Activated CD4-positive, alpha-beta T cell treated with anti-CD3 and anti-CD28 coated beads for 36 hours (primary cell): Measurements from ENCODE around the gene ATF6. TPM values are rescaled to one million over a fixed set of nuclear protein-coding genes. Genes with fewer than 3 reads are reported as not detected.
"Not testable (repeated sequence)": the region's sequence is repeated elsewhere in the genome, so short reads cannot be mapped to it uniquely, and the experiment has no call there.

Source experiments
- ATAC-seq: fragments of 200-7000 bp; cut with Tn5 transposase; one replicate; pipeline ENCODE4 v1.10.0; 2021; ENCODE audit warnings: mild to moderate bottlenecking, moderate library complexity
- CTCF ChIA-PET: fragments of 350-600 bp; sonication (Branson Sonifier 250); formaldehyde crosslinking; loops from one replicate; lab custom pipeline; 2021; ENCODE audit warnings: antibody characterized with exemption; lab: Charles Lee
- POLR2A ChIA-PET: fragments of 350-600 bp; sonication (Branson Sonifier 250); formaldehyde crosslinking; loops from one replicate; lab custom pipeline; 2021; ENCODE audit warnings: antibody characterized with exemption, inconsistent platforms; lab: Charles Lee
- DNase-seq: peaks from one replicate; pipeline ENCODE4 v3.0.0-alpha.2; 2020
- H3K27ac Mint-ChIP-seq: one replicate; pipeline ENCODE4 v1.8.0; 2021; ENCODE audit warnings: mixed read lengths
- H3K27me3 Mint-ChIP-seq: one replicate; pipeline ENCODE4 v1.8.0; 2021; ENCODE audit warnings: mixed read lengths
- H3K36me3 Mint-ChIP-seq: one replicate; pipeline ENCODE4 v1.8.0; 2021; ENCODE audit warnings: low read depth, mixed read lengths
- H3K4me1 Mint-ChIP-seq: one replicate; pipeline ENCODE4 v1.8.0; 2021; ENCODE audit warnings: mixed read lengths
- H3K4me3 Mint-ChIP-seq: one replicate; pipeline ENCODE4 v1.8.0; 2021; ENCODE audit warnings: mild to moderate bottlenecking, moderate library complexity, mixed read lengths
- H3K9me3 Mint-ChIP-seq: one replicate; pipeline ENCODE4 v1.8.0; 2021; ENCODE audit warnings: low read depth, mixed read lengths
- intact Hi-C, 2 experiments: fragments of 100-400 bp; cut with DNase I in 1 of 2; cut with micrococcal nuclease in 1 of 2; formaldehyde crosslinking; loops; one replicate each; pipeline versions ENCODE4 v1.14.2 to v1.15.1; 2022 to 2024; cut with DNase I, micrococcal nuclease
- total RNA-seq, 2 experiments: library from RNA; stranded (reverse); gene quantifications; one replicate each; pipeline ENCODE4 v1.2.3, GENCODE V29; 2021

ATF6 gene
- total RNA-seq, 2 experiments from 2014 or later: 23.7 to 31.9 TPM

GRCh38 chr1:161832299-161832907, 66.3 kb downstream of the ATF6 start:
- H3K27ac Mint-ChIP-seq, H3K9me3 Mint-ChIP-seq, H3K4me1 Mint-ChIP-seq, DNase-seq, ATAC-seq, H3K4me3 Mint-ChIP-seq, intact Hi-C loops, H3K27me3 Mint-ChIP-seq, POLR2A ChIA-PET: not testable (repeated sequence)
- H3K36me3 Mint-ChIP-seq: peaks cover 50% of the 10 kb centered on the region
- CTCF ChIA-PET: interaction anchor here (0.6 kb wide), 1 partner anchor 96 kb away, joined by 3 read pairs; no protein-coding TSS in a partner anchor

- Mint-ChIP-seq H3K4me1 (peaks cover 6% of the 10 kb centered on the region), H3K4me3 (no peak overlapping the region), H3K27ac (no peak overlapping the region), H3K36me3 (peaks cover 48% of the 10 kb centered on the region), H3K9me3 (peaks cover 5% of the 10 kb centered on the region), H3K27me3 (no peaks in the 10 kb centered on the region)
- intact Hi-C loops: no loop called here
- CTCF ChIA-PET: no interaction called here
- POLR2A ChIA-PET: no interaction called here
- no peak for DNase-seq
- ATAC-seq: no peak
These were observed 68.9 kb downstream of the ATF6 start for GRCh38 chr1:161834967-161835550.

- Mint-ChIP-seq H3K9me3 (peaks cover 5% of the 10 kb centered on the region), H3K36me3 (peaks cover 53% of the 10 kb centered on the region), H3K27me3 (no peaks in the 10 kb centered on the region), H3K4me1 (peaks cover 6% of the 10 kb centered on the region), H3K4me3 (no peak overlapping the region), H3K27ac (no peak overlapping the region)
- intact Hi-C loops: no loop called here
- no peak for ATAC-seq
- DNase-seq: no peak
- POLR2A ChIA-PET: no interaction called here
- CTCF ChIA-PET: no interaction called here
These were observed 69.9 kb downstream of the ATF6 start for GRCh38 chr1:161836018-161836417.

GRCh38 chr1:161838362-161838761, 72.2 kb downstream of the ATF6 start:
- CTCF ChIA-PET: interaction anchor here (0.9 to 1.0 kb wide), 2 partner anchors 10 to 59 kb away, joined by 3 read pairs; no protein-coding TSS in a partner anchor

GRCh38 chr1:161838885-161839284, 72.8 kb downstream of the ATF6 start:
- H3K9me3 Mint-ChIP-seq: no peaks in the 10 kb centered on the region
- ATAC-seq: no peak
- peaks cover 5% of the 10 kb centered on the region for H3K4me1 Mint-ChIP-seq
- no peak overlapping the region for H3K27ac Mint-ChIP-seq
- H3K27me3 Mint-ChIP-seq: no peaks in the 10 kb centered on the region
- peaks cover 58% of the 10 kb centered on the region for H3K36me3 Mint-ChIP-seq
- no peak for DNase-seq
- intact Hi-C loops: no loop called here
- H3K4me3 Mint-ChIP-seq: no peak overlapping the region
- ChIA-PET CTCF (interaction anchor here (0.9 to 1.0 kb wide), 2 partner anchors 11 to 58 kb away, joined by 3 read pairs; no protein-coding TSS in a partner anchor), POLR2A (no interaction called here)

More at GRCh38 chr1:161838362-161838761, 72.2 kb downstream of the ATF6 start:
- intact Hi-C loops: no loop called here
- Mint-ChIP-seq H3K27ac (no peak overlapping the region), H3K36me3 (peaks cover 58% of the 10 kb centered on the region), H3K4me1 (peaks cover 5% of the 10 kb centered on the region), H3K4me3 (no peak overlapping the region), H3K27me3 (no peaks in the 10 kb centered on the region), H3K9me3 (no peaks in the 10 kb centered on the region)
- DNase-seq: no peak
- ATAC-seq: no peak
- POLR2A ChIA-PET: no interaction called here

- Mint-ChIP-seq H3K27me3 (no peaks in the 10 kb centered on the region), H3K27ac (no peak overlapping the region), H3K4me3 (no peak overlapping the region), H3K4me1 (peaks cover 10% of the 10 kb centered on the region), H3K36me3 (peaks cover 58% of the 10 kb centered on the region), H3K9me3 (no peaks in the 10 kb centered on the region)
- ChIA-PET CTCF (interaction anchor here (1.0 kb wide), 1 partner anchor 12 kb away, joined by 3 read pairs; no protein-coding TSS in a partner anchor), POLR2A (no interaction called here)
- intact Hi-C loops: no loop called here
- DNase-seq: no peak
- no peak for ATAC-seq
These were observed 73.5 kb downstream of the ATF6 start for GRCh38 chr1:161839591-161839990.

- no peaks in the 10 kb centered on the region for H3K27me3 Mint-ChIP-seq
- POLR2A ChIA-PET: no interaction called here
- no peak overlapping the region for H3K27ac Mint-ChIP-seq
- no peaks in the 10 kb centered on the region for H3K9me3 Mint-ChIP-seq
- H3K4me3 Mint-ChIP-seq: no peak overlapping the region
- intact Hi-C loops: loop anchor here in 1 of 2 experiments (10.0 kb wide), 1 partner anchor 46 kb away; no protein-coding TSS in a partner anchor
- DNase-seq (no peak), ATAC-seq (no peak)
- H3K4me1 Mint-ChIP-seq: peaks cover 10% of the 10 kb centered on the region
- H3K36me3 Mint-ChIP-seq: peaks cover 57% of the 10 kb centered on the region
- CTCF ChIA-PET: no interaction called here
These were observed 74.2 kb downstream of the ATF6 start for GRCh38 chr1:161840363-161840762.

- peaks cover 47% of the 10 kb centered on the region for H3K36me3 Mint-ChIP-seq
- ATAC-seq (no peak), DNase-seq (no peak)
- no peaks in the 10 kb centered on the region for H3K9me3 Mint-ChIP-seq
- CTCF ChIA-PET: interaction anchor here (2.4 kb wide), 1 partner anchor 51 kb away, joined by 8 read pairs; no protein-coding TSS in a partner anchor
- intact Hi-C loops: loop anchor here in 1 of 2 experiments (10.0 kb wide), 1 partner anchor 48 kb away; no protein-coding TSS in a partner anchor
- peaks cover 10% of the 10 kb centered on the region for H3K4me1 Mint-ChIP-seq
- POLR2A ChIA-PET: no interaction called here
- H3K27me3 Mint-ChIP-seq: no peaks in the 10 kb centered on the region
- no peak overlapping the region for H3K4me3 Mint-ChIP-seq
- no peak overlapping the region for H3K27ac Mint-ChIP-seq
These were observed 77.0 kb downstream of the ATF6 start for GRCh38 chr1:161843156-161843555.

- H3K27me3 Mint-ChIP-seq: no peaks in the 10 kb centered on the region
- H3K4me3 Mint-ChIP-seq: no peak overlapping the region
- no peak overlapping the region for H3K27ac Mint-ChIP-seq
- ChIA-PET CTCF (interaction anchor here (1.1 to 2.4 kb wide), 2 partner anchors 52 to 193 kb away, joined by 5 to 8 read pairs; no protein-coding TSS in a partner anchor), POLR2A (no interaction called here)
- DNase-seq (no peak), ATAC-seq (peak; percentile 26)
- H3K36me3 Mint-ChIP-seq: peaks cover 47% of the 10 kb centered on the region
- peaks cover 16% of the 10 kb centered on the region for H3K4me1 Mint-ChIP-seq
- intact Hi-C loops: loop anchor here in 1 of 2 experiments (10.0 kb wide), 1 partner anchor 50 kb away; no protein-coding TSS in a partner anchor
- no peaks in the 10 kb centered on the region for H3K9me3 Mint-ChIP-seq
These were observed 78.6 kb downstream of the ATF6 start for GRCh38 chr1:161844696-161845095.

- POLR2A ChIA-PET: no interaction called here
- H3K36me3 Mint-ChIP-seq: peaks cover 48% of the 10 kb centered on the region
- H3K4me1 Mint-ChIP-seq: peaks cover 14% of the 10 kb centered on the region
- intact Hi-C loops: loop anchor here in 1 of 2 experiments (10.0 kb wide), 1 partner anchor 54 kb away; no protein-coding TSS in a partner anchor
- CTCF ChIA-PET: interaction anchor here (0.5 kb wide), 1 partner anchor 1419 kb away, joined by 3 read pairs; no protein-coding TSS in a partner anchor
- H3K4me3 Mint-ChIP-seq: no peak overlapping the region
- no peaks in the 10 kb centered on the region for H3K9me3 Mint-ChIP-seq
- DNase-seq (no peak), ATAC-seq (no peak)
- no peaks in the 10 kb centered on the region for H3K27me3 Mint-ChIP-seq
- no peak overlapping the region for H3K27ac Mint-ChIP-seq
These were observed 82.6 kb downstream of the ATF6 start for GRCh38 chr1:161848676-161849075.

GRCh38 chr1:161849518-161849917, 83.4 kb downstream of the ATF6 start:
- peaks cover 49% of the 10 kb centered on the region for H3K36me3 Mint-ChIP-seq
- no peak overlapping the region for H3K4me3 Mint-ChIP-seq
- no peak for DNase-seq
- H3K27me3 Mint-ChIP-seq: no peaks in the 10 kb centered on the region
- peaks cover 9% of the 10 kb centered on the region for H3K4me1 Mint-ChIP-seq
- CTCF ChIA-PET: no interaction called here
- intact Hi-C loops: loop anchor here in 1 of 2 experiments (10.0 kb wide), 1 partner anchor 55 kb away; no protein-coding TSS in a partner anchor
- no peaks in the 10 kb centered on the region for H3K9me3 Mint-ChIP-seq
- ATAC-seq: peak; percentile 30
- H3K27ac Mint-ChIP-seq: peak overlapping the region; percentile 41
- POLR2A ChIA-PET: no interaction called here
